Measurements from ENCODE around the gene SRP72.

Gene SRP72

GRCh38 chr4:56465599-56466295, 1.7 kb upstream of the SRP72 start:
- DNase-seq (ENCODE audit: low read depth in 2 of 3, low spot score in 1 of 3): no peak

- peak in 1 of 3 donors; percentile 8 for DNase-seq (ENCODE audit: low read depth in 2 of 3, low spot score in 1 of 3)
Measured at GRCh38 chr4:56466296-56466761, 1.1 kb upstream of the SRP72 start.

DNA sequence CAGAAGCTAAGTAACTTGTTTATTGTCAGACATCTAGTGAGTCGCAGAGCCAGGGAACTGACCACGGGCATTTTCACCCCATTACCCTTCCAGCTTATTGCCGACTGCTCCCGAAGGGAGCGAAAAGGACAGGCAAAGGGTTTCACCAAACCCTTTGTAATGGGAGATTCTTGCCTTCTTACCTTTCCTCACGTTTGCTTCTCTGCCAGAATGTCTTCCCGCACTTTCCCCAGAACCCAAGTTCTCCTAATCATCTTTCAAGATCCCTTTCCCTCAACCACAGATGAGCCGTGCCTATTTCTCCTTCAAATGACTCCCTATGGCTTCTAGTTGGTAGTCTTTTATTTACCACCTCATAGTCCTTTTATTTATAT, 520 bp upstream of the SRP72 start:
- DNase-seq (ENCODE audit: low read depth in 2 of 3, low spot score in 1 of 3): no peak

GRCh38 chr4:56468097-56468422, 643 bp downstream of the SRP72 start:
- DNase-seq (ENCODE audit: low read depth in 2 of 3, low spot score in 1 of 3): no peak

DNA sequence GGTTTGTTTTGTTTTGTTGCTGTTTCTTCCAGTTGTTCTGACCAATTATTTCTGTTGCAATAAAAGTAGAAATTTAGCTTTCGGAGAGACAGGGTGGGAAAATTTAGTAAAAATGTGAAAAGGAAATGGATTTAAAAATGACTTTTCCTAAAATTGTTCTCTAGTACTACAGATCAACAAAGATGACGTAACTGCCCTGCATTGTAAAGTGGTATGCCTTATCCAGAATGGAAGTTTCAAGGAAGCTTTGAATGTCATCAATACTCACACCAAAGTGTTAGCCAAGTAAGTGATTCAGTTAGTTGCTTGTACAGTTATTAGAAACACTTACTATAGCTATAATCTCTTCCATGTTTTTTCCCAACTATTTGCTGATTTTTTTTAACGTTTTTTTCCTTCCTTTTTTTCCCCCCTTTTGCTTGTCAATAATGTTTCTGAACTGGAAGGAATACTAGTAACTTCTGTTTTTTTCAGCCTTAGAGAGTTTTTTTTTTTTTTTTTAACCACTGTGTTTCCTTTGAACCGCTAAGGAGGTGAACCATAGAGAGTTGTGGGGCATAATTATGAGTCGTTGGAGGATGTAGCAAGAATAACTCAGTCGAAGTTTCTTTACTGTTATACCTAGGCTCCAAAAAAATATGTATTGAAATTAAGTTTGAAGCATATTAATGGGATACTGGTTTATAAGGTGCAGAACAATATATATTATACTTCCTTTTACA, 2.2 kb downstream of the SRP72 start:
- DNase-seq (ENCODE audit: low read depth in 2 of 3, low spot score in 1 of 3): no peak

DNA sequence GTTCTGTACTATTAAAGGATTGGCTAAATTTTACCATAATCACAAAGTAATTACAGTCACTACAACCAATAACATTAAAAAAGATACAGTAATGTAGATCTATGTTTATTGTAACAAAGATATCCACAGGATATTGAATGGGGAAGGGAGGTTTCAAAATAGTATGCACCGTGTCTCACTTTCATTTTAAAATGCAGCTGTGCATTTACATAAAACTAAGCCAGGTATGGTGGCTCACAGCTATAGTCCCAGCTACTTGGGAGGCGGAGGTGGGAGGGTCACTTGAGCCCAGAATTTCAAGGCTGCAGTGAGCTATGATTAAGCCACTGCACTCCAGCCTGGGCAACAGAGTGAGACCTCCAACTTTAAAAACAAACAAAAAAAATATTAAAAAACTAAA, 8.5 kb downstream of the SRP72 start:
- DNase-seq (ENCODE audit: low read depth in 2 of 3, low spot score in 1 of 3): no peak

DNA sequence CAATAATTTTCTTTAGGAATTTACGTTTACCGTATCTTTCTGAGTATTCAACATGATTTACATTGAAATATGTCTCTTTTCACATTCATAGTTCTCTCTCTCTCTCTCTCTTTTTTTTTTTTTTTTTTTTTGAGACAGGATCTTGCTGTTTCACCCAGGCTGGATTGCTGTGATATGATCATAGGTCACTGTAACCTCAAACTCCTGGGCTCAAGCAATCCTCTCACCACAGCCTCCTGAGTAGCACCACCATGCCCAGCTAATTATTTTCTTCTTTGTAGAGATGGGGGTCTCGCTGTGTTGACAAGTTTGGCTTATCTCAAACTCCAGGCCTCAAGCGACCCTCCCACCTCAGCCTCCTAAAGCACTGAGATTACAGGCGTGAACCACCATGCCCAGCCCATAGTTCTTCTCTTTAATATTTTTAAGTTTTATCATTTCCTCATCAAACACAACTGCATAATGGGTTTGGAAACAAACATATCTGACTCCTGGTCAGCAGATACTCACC, 9.8 kb downstream of the SRP72 start:
- no peak for DNase-seq (ENCODE audit: low read depth in 2 of 3, low spot score in 1 of 3)

- no peak for DNase-seq (ENCODE audit: low read depth in 2 of 3, low spot score in 1 of 3)
Measured at GRCh38 chr4:56480691-56481090, 13.3 kb downstream of the SRP72 start.

DNA sequence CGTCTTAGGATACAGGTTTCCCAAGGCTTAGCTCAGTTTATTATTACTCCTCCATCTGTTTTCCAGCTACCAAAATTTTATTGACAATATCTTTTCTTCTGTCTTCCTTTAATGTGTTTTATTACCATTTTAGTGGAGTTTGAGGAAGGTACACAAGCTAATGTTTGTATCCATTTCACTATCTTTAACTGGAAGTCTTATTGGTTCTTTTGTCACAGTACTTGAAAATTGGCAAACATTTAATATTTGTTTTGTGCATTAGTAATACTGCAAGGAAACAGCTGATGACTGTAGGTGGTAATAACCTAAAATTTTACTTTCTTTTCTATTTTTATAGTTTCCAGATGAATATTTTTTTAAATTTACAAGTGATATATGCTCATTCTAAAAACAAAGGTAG, 28.8 kb downstream of the SRP72 start:
- DNase-seq (ENCODE audit: low read depth in 2 of 3, low spot score in 1 of 3): no peak

- peak; percentile 23 to 39 (median 26) for DNase-seq (ENCODE audit: low read depth in 2 of 3, low spot score in 1 of 3)
Measured at GRCh38 chr4:56505269-56506130, 38.1 kb downstream of the SRP72 start, which contains the start of gene ARL9. Gene ARL9 (plus strand): TSS chr4:56505791. CDS start chr4:56505863, 72 bp downstream.

- no peak for DNase-seq (ENCODE audit: low read depth in 2 of 3, low spot score in 1 of 3)
Measured at GRCh38 chr4:56511098-56511497, 43.7 kb downstream of the SRP72 start.

- no peak for DNase-seq (ENCODE audit: low read depth in 2 of 3, low spot score in 1 of 3)
Measured at GRCh38 chr4:56512166-56512565, 44.7 kb downstream of the SRP72 start.

DNA sequence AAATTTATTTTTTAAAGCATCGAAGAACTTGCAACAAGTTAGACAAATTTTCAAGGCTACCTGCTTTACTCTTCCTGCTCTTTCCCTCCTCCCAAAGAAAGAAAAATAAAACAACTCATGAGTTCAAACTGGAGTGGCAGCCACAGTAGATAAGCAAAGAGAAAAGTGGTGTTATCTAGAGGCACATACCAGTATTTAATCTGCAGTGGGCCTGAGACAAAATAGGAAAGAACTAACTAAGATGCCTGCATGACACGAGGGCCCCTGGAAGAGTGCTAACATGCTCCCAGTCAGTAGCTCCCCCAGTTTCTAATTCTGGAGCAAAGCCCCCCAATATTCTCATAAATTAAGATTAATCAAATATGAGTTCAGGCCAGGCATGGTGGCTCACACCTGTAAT, 46.1 kb downstream of the SRP72 start:
- DNase-seq (ENCODE audit: low read depth in 2 of 3, low spot score in 1 of 3): no peak

DNA sequence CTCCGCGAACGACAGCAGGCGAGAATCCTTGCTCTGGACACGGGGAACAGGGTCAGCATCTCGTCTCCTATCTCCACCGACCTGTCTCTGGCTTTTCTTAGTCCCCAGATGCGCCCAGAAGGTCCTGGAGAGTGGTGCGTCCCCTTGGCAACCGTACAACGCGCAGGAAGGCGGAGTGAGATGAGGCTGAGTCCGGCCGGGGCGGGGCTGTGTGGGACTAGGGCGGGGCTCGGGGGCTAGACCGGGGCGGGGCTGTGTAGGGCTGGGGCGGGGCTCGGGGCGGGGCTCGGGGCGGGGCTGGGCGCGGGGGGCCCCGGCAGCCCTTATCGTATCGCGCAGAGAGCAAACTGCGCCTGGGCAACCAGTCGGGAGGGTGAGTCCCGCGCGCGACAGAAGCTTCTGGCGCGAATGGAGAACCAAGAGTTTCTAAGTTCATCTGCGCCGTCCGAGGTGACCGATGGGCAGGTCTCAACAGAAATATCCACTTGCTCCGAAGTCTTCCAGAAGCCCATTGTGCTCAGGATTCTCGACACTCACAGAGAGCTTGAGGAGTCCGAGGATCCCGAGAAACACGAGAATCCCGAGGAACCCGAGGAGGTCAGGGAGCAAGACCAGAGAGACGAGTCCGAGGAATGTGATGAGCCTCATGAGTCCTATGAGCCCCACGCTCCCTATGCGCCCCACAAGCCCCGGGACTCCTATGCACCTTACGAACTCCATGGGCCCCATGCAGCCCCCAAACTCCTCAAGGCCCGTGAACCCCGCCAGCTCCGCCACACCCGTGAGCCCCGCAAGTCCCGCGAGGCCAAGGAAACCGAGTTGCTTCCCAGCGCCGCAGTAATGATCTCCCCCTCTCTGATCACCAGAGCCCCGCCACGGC, 63.1 kb downstream of the SRP72 start:
- DNase-seq (ENCODE audit: low read depth in 2 of 3, low spot score in 1 of 3): peak; percentile 74 to 82 (median 75)

- no peak for DNase-seq (ENCODE audit: low read depth in 2 of 3, low spot score in 1 of 3)
Measured at GRCh38 chr4:56531149-56531770, 63.8 kb downstream of the SRP72 start.

GRCh38 chr4:56531823-56532222, 64.4 kb downstream of the SRP72 start:
- DNase-seq (ENCODE audit: low read depth in 2 of 3, low spot score in 1 of 3): no peak

GRCh38 chr4:56532239-56532638, 64.8 kb downstream of the SRP72 start:
- no peak for DNase-seq (ENCODE audit: low read depth in 2 of 3, low spot score in 1 of 3)

- DNase-seq (ENCODE audit: low read depth in 2 of 3, low spot score in 1 of 3): no peak
Measured at GRCh38 chr4:56535915-56536314, 68.5 kb downstream of the SRP72 start.

DNA sequence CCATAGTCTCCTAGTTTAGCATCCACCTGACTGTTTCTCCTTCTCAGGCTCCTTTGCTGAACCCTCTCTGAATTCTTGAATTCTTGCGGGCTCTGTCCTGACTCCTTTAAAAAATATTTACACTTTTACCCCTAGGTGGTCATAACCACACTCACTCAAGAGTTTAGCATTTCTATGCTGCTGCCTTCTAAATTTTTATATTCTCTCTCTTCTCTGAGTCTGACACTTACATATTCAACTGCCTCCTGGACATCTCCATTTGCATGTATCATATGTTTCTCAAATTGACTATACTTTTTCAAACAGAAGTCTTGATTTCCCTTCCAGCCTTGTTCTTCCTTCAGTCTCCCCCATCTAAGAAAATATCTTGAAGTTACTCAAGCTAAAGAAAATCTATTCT, 69.7 kb downstream of the SRP72 start:
- no peak for DNase-seq (ENCODE audit: low read depth in 2 of 3, low spot score in 1 of 3)

DNA sequence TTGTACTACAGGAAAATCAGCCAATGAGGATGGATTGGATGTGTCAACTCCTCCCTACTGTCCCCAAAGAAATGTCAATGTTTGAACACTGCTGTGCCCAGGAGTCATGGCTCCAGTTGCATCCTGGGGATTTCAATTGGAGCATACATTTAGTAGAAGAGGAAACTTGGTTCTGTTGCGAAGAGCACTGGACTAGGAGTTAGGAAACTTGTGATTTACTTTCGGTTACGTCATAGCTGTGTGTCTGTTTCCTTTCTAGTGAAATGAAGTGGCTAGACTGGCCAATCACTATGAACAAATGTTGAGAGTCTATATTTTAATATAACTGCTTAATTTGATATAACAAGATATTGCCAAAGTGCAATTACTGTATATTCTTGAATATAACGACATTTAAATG, 73.4 kb downstream of the SRP72 start:
- DNase-seq (ENCODE audit: low read depth in 2 of 3, low spot score in 1 of 3): no peak
